GM12878 (cell line): Measurements from ENCODE around the gene IQGAP2. TPM values are rescaled to one million over a fixed set of nuclear protein-coding genes. Genes with fewer than 3 reads are reported as not detected.

Experiments
- ATAC-seq: fragments of 200-7000 bp; cut with Tn5 transposase; 3 replicates; pipeline ENCODE4 v1.9.1; 2020; ENCODE audit warnings: mild to moderate bottlenecking, moderate library complexity
- BruUV-seq: library from RNA; stranded (reverse); fragments of 400-500 nt; replicated peaks from 2 replicates; lab custom pipeline; 2021; lab: Mats Ljungman, UMichigan
- CTCF ChIA-PET: fragments of 300-600 bp; sonication (Branson Sonifier 250); formaldehyde crosslinking; extraction: SDS; loops from one replicate; lab custom pipeline; 2021; ENCODE audit warnings: inconsistent platforms; lab: Yijun Ruan, JAX
- POLR2A ChIA-PET: fragments of 350-600 bp; formaldehyde crosslinking; extraction: SDS; loops from one replicate; lab custom pipeline; 2021; ENCODE audit warnings: inconsistent platforms; lab: Charles Lee
- RAD21 ChIA-PET: fragments of 300-600 bp; sonication (Branson Sonifier 250); formaldehyde crosslinking; loops from one replicate; lab custom pipeline; 2023; ENCODE audit warnings: antibody characterized with exemption; ENCODE audit not compliant: unreplicated experiment; lab: Charles Lee
- SMC1A ChIA-PET: fragments of 300-600 bp; sonication (Branson Sonifier 250); formaldehyde crosslinking; loops from one replicate; lab custom pipeline; 2023; ENCODE audit not compliant: unreplicated experiment, uncharacterized antibody; lab: Charles Lee
- DNase-seq: peaks from one replicate; pipeline ENCODE4 v3.0.0-alpha.2; 2011; ENCODE audit warnings: low read depth, low spot score
- FAIRE-seq: peaks from 3 replicates; lab custom pipeline; 2011; peaks lifted over from hg19 to GRCh38; lab: Jason Lieb, UNC
- H2AFZ ChIP-seq: 2 replicates; pipeline ENCODE4 v1.6.0; 2011; ENCODE audit warnings: low read depth, low read length, control low read depth; ENCODE audit not compliant: control insufficient read depth
- H3K27ac ChIP-seq: 2 replicates; pipeline ENCODE4 v1.5.1; 2011; ENCODE audit warnings: control low read depth; ENCODE audit not compliant: control insufficient read depth, insufficient read depth
- H3K27me3 ChIP-seq, 2 experiments: replicated peaks in 1 of 2; 2 replicates each; pipeline versions ENCODE4 v1.6.0 to v1.6.1; 2011; ENCODE audit warnings: low read length in 1 of 2; ENCODE audit not compliant: control insufficient read depth in 2 of 2, insufficient read depth in 2 of 2
- H3K36me3 ChIP-seq, 2 experiments: 2 replicates each; pipeline ENCODE4 v1.5.1; 2011; ENCODE audit warnings: low read length in 1 of 2; ENCODE audit not compliant: control insufficient read depth in 2 of 2, insufficient read depth in 2 of 2
- H3K4me1 ChIP-seq: 2 replicates; pipeline ENCODE4 v1.6.1; 2011; ENCODE audit warnings: mild to moderate bottlenecking, low read length, moderate library complexity, mixed read lengths; ENCODE audit not compliant: control insufficient read depth, insufficient read depth
- H3K4me2 ChIP-seq: 2 replicates; pipeline ENCODE4 v1.6.0; 2011; ENCODE audit warnings: control low read depth; ENCODE audit not compliant: control insufficient read depth, insufficient read depth
- H3K4me3 ChIP-seq: fragments of 200-600 bp; sonication (generic); 2 replicates; pipeline ENCODE4 v1.5.1; 2016
- H3K79me2 ChIP-seq: 2 replicates; pipeline ENCODE4 v1.6.0; 2011; ENCODE audit warnings: low read length; ENCODE audit not compliant: control insufficient read depth, insufficient read depth
- H3K9ac ChIP-seq: 2 replicates; pipeline ENCODE4 v1.8.0; 2011; ENCODE audit warnings: low read length, control low read depth, mixed read lengths; ENCODE audit not compliant: control insufficient read depth, insufficient read depth
- H3K9me3 ChIP-seq: replicated peaks from 3 replicates; pipeline ENCODE4 v1.5.1; 2011; ENCODE audit warnings: mild to moderate bottlenecking, low read length; ENCODE audit not compliant: control insufficient read depth, insufficient read depth
- H4K20me1 ChIP-seq: 2 replicates; pipeline ENCODE4 v1.6.0; 2011; ENCODE audit not compliant: control insufficient read depth, insufficient read depth
- BMI1 ChIP-seq: fragments of 450-650 bp; IDR thresholded peaks from 2 replicates; pipeline ENCODE4 v1.6.1; 2016; ENCODE audit warnings: mild to moderate bottlenecking, moderate library complexity, borderline replicate concordance
- DPF2 ChIP-seq: fragments of 450-650 bp; IDR thresholded peaks from 2 replicates; pipeline ENCODE4 v1.6.1; 2017; ENCODE audit warnings: mild to moderate bottlenecking
- EGR1 ChIP-seq, 2 experiments: IDR thresholded peaks; 1 replicate in 1 of 2; 2 replicates in 1 of 2; pipeline ENCODE4 v1.6.1; 2011 to 2012; ENCODE audit warnings: low read depth in 2 of 2, low read length in 2 of 2, borderline replicate concordance in 1 of 2, mild to moderate bottlenecking in 1 of 2, moderate library complexity in 1 of 2
- EZH2 ChIP-seq: IDR thresholded peaks from 2 replicates; pipeline ENCODE4 v1.6.1; 2012; ENCODE audit warnings: low read depth, mild to moderate bottlenecking, control low read depth, inconsistent platforms, low read length, borderline replicate concordance; ENCODE audit not compliant: control insufficient read depth
- MTA3 ChIP-seq: IDR thresholded peaks from 2 replicates; pipeline ENCODE4 v1.6.1; 2012; ENCODE audit warnings: low read length, inconsistent platforms, borderline replicate concordance
- MYC ChIP-seq: IDR thresholded peaks from 2 replicates; pipeline ENCODE4 v1.6.1; 2011; ENCODE audit warnings: mild to moderate bottlenecking, low read length, moderate library complexity, inconsistent platforms; ENCODE audit not compliant: insufficient read depth, insufficient replicate concordance, insufficient read length, severe bottlenecking
- NBN ChIP-seq: fragments of 450-650 bp; IDR thresholded peaks from 2 replicates; pipeline ENCODE4 v1.6.1; 2016
- NR2C1 ChIP-seq: fragments of 450-650 bp; IDR thresholded peaks from 2 replicates; pipeline ENCODE4 v1.6.1; 2017; ENCODE audit warnings: antibody characterized with exemption, mild to moderate bottlenecking, moderate library complexity
- NR2F1 ChIP-seq: fragments of 450-650 bp; conservative IDR thresholded peaks from 2 replicates; pipeline ENCODE4 v1.6.1; 2017; ENCODE audit warnings: mild to moderate bottlenecking
- RAD51 ChIP-seq: fragments of 450-650 bp; IDR thresholded peaks from 2 replicates; pipeline ENCODE4 v1.6.1; 2016; ENCODE audit warnings: moderate library complexity, mild to moderate bottlenecking, inconsistent platforms
- RCOR1 ChIP-seq: conservative IDR thresholded peaks from 2 replicates; pipeline ENCODE4 v1.6.1; 2012; ENCODE audit warnings: low read depth, low read length, improper control_type of control experiment
- RFX5 ChIP-seq: IDR thresholded peaks from 2 replicates; pipeline ENCODE4 v1.6.1; 2011; ENCODE audit warnings: low read depth, low read length, improper control_type of control experiment
- SIX5 ChIP-seq: IDR thresholded peaks from 2 replicates; pipeline ENCODE4 v1.6.1; 2011; ENCODE audit warnings: mild to moderate bottlenecking, low read depth, low read length, moderate library complexity; ENCODE audit not compliant: severe bottlenecking
- SMC3 ChIP-seq: IDR thresholded peaks from 2 replicates; pipeline ENCODE4 v1.6.1; 2011; ENCODE audit warnings: low read length, improper control_type of control experiment, borderline replicate concordance
- TCF3 ChIP-seq: IDR thresholded peaks from 2 replicates; pipeline ENCODE4 v1.6.1; 2012; ENCODE audit warnings: low read depth, mild to moderate bottlenecking, low read length, borderline replicate concordance; ENCODE audit not compliant: insufficient read depth
- WGBS: methylation state at CpG from one replicate; pipeline ENCODE4 v1.1.6; 2016; ENCODE audit warnings: low lambda C conversion rate; ENCODE audit not compliant: insufficient replicate concordance, insufficient coverage; ENCODE audit errors: missing lambda C conversion rate; 5-methylcytosine and 5-hydroxymethylcytosine counted together
- in situ Hi-C: fragments of 300-500 bp; cut with MboI; formaldehyde crosslinking; loops from 9 replicates; pipeline ENCODE4 v1.14.3; 2018; ENCODE audit warnings: mixed read lengths
- intact Hi-C: fragments of 100-400 bp; cut with micrococcal nuclease; formaldehyde crosslinking; loops from one replicate; pipeline ENCODE4 v1.14.2; 2022; ENCODE audit not compliant: unreplicated experiment
- polyA plus RNA-seq, 11 experiments: library from polyadenylated mRNA; depleted of rRNA in 4 of 11; unstranded in 6 of 11; stranded (reverse) in 5 of 11; fragments of >200 nt; fragmentation: Nextera tagmentation in 4 of 11; fragmentation: Illumina TruSeq in 1 of 11; extraction: Ambion mirVana in 4 of 11; extraction: Trizol in 1 of 11; gene quantifications; 1 replicate in 1 of 11; 2 replicates in 10 of 11; pipeline versions ENCODE4 v1.2.1 to v1.2.3, GENCODE V29; 2011 to 2016; ENCODE audit warnings: inconsistent platforms in 2 of 11, missing spikeins in 2 of 11, low read depth in 1 of 11
- total RNA-seq, 4 experiments: library from RNA; depleted of rRNA in 3 of 4; stranded (reverse); fragments of >200 nt in 3 of 4; fragmentation: Illumina TruSeq in 1 of 4; extraction: Trizol in 1 of 4; gene quantifications; 2 replicates each; pipeline versions ENCODE4 v1.2.1 to v1.2.3, GENCODE V29; 2013 to 2021
- TF ChIP-seq, protein P1 (sequence below): fragments of 450-650 bp; formaldehyde crosslinking; IDR thresholded peaks from 2 replicates; pipeline ENCODE4 v1.4.0; 2022; ENCODE audit warnings: mild to moderate bottlenecking, moderate library complexity
- TF ChIP-seq, protein P2 (sequence below): fragments of 150-350 bp; IDR thresholded peaks from 2 replicates; pipeline ENCODE4 v1.6.1; 2016; ENCODE audit warnings: low read depth, low read length

IQGAP2 gene
- total and polyA plus RNA-seq, 10 of the 15 experiments (the other 5 are each of a cell fraction or from before 2014, with no cell fraction given): 14.5 to 41.4 (median 21.8) TPM

DNA sequence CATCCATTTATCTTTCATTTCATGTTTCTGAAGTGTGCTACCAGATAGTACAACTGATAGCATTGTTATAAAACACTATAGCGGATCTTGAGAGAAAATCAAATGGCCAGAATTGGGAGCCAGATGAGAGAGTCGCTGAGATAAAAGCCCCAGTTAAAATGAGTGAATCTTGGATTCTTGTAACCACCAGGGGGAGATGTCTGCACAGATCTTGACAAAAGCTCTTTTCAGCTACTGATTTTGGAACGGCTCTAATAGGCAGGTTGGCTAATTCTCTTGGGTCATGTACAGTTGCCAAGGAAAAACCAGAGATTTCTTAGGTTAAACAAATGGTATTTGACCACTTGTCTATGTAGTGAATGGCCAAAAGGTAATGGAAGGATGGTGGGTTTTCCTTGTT, 198.4 kb downstream of the IQGAP2 start:
- BruUV-seq: no TSS peak
- Histone ChIP-seq H3K9ac (no peak overlapping the region), H3K27me3 (no peaks in the 10 kb centered on the region), H2AFZ (no peak overlapping the region), H3K4me3 (no peak overlapping the region), H3K4me1 (no peaks in the 10 kb centered on the region), H3K4me2 (no peak overlapping the region), H3K9me3 (no peaks in the 10 kb centered on the region), H3K36me3 (0 out of 4 replicates have a peak, but pooled peaks cover 0 to 3% of the 10 kb centered on the region in 2 experiments), H4K20me1 (no peaks in the 10 kb centered on the region), H3K79me2 (no peaks in the 10 kb centered on the region), H3K27ac (no peak overlapping the region)
- in situ Hi-C loops (loop anchor here (5.0 kb wide), 1 partner anchor 41 kb away; no protein-coding TSS in a partner anchor), intact Hi-C loops (loop anchor here (1.0 to 5.0 kb wide), 3 partner anchors 115 to 266 kb away; partner anchors contain the start of gene F2R)
- ChIA-PET SMC1A (interaction anchor here (0.6 to 8.7 kb wide), 23 partner anchors 10 to 196 kb away, joined by 3 to 154 read pairs (median 4); no protein-coding TSS in a partner anchor), RAD21 (interaction anchor here (0.9 to 12.9 kb wide), 10 partner anchors 10 to 250 kb away, joined by 3 to 166 read pairs (median 4); no protein-coding TSS in a partner anchor), POLR2A (interaction anchor here (1.1 kb wide), 1 partner anchor 173 kb away, joined by 3 read pairs; no protein-coding TSS in a partner anchor), CTCF (interaction anchor here (0.6 to 8.5 kb wide), 27 partner anchors 9 to 727 kb away, joined by 3 to 239 read pairs (median 4); no protein-coding TSS in a partner anchor)
- 24% methylated on average over 3 of the region's 3 CpGs for WGBS
- no peak for DNase-seq
- peak; percentile 89 for ATAC-seq
- peak; percentile 54 for FAIRE-seq
- TF ChIP-seq BMI1 (no peak), SMC3 (peak; percentile 97), TCF3 (no peak), NR2F1 (no peak), EZH2 (no peak), RFX5 (0 out of 2 replicates have a peak, but pooled peaks have one; percentile 9), DPF2 (no peak), MTA3 (no peak), RAD51 (0 out of 2 replicates have a peak, but pooled peaks have one; percentile 9), MYC (no peak), EGR1 (IDR thresholded peaks at IDR 0.05; ENCODE audit: borderline replicate concordance in 1 of 2, low read depth in 2 of 2, low read length in 2 of 2) (no peak), SIX5 (no peak), NR2C1 (no peak), NBN (no peak), RCOR1 (no peak)
- TF ChIP-seq, protein P1, sequence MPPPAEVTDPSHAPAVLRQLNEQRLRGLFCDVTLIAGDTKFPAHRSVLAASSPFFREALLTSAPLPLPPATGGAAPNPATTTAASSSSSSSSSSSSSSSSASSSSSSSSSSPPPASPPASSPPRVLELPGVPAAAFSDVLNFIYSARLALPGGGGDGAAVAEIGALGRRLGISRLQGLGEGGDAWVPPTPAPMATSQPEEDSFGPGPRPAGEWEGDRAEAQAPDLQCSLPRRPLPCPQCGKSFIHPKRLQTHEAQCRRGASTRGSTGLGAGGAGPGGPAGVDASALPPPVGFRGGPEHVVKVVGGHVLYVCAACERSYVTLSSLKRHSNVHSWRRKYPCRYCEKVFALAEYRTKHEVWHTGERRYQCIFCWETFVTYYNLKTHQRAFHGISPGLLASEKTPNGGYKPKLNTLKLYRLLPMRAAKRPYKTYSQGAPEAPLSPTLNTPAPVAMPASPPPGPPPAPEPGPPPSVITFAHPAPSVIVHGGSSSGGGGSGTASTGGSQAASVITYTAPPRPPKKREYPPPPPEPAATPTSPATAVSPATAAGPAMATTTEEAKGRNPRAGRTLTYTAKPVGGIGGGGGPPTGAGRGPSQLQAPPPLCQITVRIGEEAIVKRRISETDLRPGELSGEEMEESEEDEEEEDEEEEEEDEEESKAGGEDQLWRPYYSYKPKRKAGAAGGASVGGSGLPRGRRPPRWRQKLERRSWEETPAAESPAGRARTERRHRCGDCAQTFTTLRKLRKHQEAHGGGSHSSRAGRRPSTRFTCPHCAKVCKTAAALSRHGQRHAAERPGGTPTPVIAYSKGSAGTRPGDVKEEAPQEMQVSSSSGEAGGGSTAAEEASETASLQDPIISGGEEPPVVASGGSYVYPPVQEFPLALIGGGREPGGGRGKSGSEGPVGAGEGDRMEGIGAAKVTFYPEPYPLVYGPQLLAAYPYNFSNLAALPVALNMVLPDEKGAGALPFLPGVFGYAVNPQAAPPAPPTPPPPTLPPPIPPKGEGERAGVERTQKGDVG (CRISPR knock-in tag): no peak
- TF ChIP-seq, protein P2, sequence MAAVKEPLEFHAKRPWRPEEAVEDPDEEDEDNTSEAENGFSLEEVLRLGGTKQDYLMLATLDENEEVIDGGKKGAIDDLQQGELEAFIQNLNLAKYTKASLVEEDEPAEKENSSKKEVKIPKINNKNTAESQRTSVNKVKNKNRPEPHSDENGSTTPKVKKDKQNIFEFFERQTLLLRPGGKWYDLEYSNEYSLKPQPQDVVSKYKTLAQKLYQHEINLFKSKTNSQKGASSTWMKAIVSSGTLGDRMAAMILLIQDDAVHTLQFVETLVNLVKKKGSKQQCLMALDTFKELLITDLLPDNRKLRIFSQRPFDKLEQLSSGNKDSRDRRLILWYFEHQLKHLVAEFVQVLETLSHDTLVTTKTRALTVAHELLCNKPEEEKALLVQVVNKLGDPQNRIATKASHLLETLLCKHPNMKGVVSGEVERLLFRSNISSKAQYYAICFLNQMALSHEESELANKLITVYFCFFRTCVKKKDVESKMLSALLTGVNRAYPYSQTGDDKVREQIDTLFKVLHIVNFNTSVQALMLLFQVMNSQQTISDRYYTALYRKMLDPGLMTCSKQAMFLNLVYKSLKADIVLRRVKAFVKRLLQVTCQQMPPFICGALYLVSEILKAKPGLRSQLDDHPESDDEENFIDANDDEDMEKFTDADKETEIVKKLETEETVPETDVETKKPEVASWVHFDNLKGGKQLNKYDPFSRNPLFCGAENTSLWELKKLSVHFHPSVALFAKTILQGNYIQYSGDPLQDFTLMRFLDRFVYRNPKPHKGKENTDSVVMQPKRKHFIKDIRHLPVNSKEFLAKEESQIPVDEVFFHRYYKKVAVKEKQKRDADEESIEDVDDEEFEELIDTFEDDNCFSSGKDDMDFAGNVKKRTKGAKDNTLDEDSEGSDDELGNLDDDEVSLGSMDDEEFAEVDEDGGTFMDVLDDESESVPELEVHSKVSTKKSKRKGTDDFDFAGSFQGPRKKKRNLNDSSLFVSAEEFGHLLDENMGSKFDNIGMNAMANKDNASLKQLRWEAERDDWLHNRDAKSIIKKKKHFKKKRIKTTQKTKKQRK: no peak
